ENCODE results near the gene EAF2.
A peak's percentile ranks its signal among the peaks of the same experiment; 100 is the strongest.

Gene EAF2

GRCh38 chr3:121863801-121864200 lies 28.8 kb downstream of the EAF2 start:
- no peak for DNase-seq

- DNase-seq, result no peak
These were observed 34.7 kb downstream of the EAF2 start for GRCh38 chr3:121869736-121870135.

- no peak for DNase-seq
These were observed 35.7 kb downstream of the EAF2 start for GRCh38 chr3:121870717-121871116.

DNA sequence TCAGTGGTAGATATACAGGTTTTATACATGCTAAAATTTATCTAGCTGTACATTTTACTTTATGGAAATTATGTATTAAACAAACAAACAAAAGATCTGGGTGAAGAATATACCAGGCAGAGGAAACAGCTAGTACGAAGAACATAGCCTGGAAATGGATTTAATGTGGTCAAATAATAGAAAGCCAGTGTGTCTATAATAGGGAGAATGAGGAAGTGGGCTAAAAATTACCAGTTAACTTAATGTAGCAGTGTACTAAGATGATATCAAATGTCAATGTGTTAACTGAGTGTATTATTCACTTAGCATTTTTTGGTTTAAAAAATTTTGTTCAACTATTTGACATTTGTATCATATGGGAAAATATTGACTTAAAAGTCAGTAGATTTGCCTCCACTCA lies 36.4 kb downstream of the EAF2 start:
- no peak for DNase-seq

GRCh38 chr3:121878411-121878810 lies 43.4 kb downstream of the EAF2 start:
- DNase-seq, result no peak

- DNase-seq, result peak; percentile 19
These were observed 48.5 kb downstream of the EAF2 start for GRCh38 chr3:121883507-121883906.

DNA sequence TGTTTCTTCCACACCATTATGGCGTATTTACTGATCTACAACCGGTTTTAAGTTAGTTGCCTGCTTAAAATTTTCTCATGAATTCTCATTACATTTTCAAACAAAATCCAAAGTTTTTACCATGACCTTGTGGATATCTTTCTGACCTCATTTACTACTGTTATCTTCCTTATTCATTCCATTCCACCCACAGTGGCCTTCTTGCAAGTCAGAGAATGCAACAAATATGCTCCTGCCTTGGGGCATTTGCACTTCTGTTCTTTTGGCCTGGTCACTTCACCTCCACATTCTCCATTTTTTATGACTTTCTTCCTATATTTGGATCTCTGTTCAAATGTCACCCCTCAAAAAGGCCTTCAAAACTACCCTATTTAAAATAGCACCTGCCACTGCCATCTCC lies 50.4 kb downstream of the EAF2 start:
- DNase-seq, result no peak

DNA sequence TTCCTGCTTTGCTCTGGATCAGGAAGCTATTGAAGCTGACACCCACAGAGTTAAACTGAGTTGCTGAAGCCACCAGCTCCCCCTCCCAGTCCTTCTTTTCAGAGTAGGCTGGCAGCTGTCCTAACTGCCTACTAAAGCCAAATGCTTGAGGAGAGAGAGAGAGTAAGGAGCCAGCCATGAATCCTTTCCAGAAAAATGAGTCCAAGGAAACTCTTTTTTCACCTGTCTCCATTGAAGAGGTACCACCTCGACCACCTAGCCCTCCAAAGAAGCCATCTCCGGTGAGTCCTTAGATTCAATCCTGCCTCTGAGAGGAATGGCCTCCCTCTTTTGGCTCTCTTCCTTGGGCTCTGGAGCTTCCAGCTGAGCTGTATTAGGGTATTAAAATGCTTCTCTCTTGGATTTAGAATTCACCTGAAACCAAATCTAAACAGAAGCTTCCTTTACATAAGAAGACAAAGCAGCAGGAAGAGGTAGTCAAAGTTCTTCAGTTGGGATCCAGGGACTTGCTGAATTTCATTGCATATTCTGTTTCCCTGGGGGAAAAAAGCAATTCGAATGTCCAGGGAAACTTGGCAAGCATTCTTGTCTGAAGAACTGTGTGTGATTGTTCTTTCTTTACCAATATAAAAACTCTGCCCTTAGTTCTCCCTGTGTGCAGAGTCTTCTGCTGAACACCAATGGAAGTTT lies 59.4 kb downstream of the EAF2 start, which contains the start of gene SLC15A2:
TSS of gene SLC15A2 (plus strand) at position 101 of the 690 bp plus-strand sequence. CDS start at position 177, 76 bp downstream.
- no peak for DNase-seq

DNA sequence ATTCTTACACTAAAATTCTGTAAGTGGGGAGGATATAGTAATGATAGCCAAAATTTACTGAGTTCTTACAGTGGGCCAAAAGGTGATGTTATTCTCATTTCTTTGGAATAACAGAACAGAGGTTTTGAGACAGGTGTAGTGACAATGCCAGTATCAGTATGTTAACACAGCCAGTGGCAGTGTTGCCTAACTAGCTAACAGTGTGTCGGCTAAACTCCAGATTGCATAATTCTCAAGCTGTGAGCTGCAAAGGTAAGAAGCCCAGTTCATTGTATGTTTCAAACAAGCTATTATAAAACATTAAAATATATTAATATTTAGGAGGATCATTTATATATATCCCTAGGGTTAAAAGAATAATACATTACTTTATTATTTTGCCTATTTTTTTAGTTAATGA lies 60.1 kb downstream of the EAF2 start:
- DNase-seq, result no peak

DNA sequence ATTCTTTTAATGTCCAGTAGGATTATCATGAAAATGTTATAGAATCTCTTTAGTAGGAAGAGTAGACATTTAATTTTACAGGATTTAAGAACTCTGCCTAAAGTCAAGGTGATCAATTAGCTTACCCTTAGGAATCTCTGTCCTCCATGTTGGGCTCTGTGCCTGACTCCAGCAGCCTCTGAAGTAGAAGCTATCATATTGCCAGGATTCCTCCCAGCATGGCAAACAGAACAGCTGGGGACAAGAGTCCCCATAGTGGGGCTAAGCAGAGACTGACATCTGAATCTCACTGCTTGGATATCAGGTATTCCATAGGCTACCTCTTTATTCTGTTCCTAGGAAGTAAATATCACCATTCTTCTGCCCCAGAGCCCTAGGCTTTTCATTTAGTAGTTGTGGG lies 60.7 kb downstream of the EAF2 start:
- DNase-seq, result no peak

- no peak for DNase-seq
These were observed 61.8 kb downstream of the EAF2 start for GRCh38 chr3:121896823-121897222.

DNA sequence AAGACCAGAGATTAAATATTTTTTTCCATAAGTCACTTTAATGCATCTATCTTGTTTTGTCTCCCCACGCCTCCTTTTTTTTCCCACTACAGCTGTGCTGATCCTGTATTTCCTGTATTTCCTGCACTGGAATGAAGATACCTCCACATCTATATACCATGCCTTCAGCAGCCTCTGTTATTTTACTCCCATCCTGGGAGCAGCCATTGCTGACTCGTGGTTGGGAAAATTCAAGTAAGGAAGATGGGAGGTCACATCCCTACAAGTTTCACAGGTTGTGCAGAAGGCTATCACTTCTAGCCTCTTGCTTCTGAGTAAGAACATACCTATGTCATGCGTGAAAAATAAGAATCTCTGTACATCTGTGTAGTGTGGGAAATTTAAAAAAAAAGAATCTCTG lies 62.3 kb downstream of the EAF2 start:
- DNase-seq, result no peak

DNA sequence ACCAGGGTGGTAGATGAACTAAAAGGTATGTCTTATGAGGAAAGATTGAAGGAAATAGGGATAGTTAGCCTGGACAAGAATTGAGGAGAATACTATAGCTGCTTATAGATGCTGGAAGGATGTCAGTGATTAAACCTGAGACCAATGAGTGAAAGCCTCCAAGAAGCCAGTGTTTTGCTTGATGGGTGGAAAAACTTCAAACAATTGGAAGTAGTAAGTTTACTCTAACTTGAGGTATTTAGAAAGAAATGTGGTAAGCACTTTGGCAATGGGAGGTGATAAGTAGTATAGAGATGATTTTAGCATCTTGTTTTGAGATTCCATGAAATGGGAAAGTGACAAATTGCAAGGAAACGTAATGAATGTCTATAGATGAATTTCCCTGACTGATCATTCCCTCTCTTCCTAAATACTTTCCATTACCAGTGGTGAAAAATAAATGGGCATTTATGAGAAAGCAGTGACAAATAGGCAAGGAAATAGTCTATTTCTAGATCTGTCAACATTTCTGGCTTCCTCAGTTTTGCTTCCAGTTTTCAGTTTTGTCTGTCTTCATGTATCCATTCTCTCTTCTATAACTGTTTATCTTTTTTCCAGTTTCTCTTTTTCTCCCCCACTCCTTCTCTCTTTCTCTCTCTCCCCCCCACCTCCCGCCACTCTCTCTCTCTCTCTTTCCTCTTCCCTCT lies 78.4 kb downstream of the EAF2 start:
- DNase-seq, result no peak

DNA sequence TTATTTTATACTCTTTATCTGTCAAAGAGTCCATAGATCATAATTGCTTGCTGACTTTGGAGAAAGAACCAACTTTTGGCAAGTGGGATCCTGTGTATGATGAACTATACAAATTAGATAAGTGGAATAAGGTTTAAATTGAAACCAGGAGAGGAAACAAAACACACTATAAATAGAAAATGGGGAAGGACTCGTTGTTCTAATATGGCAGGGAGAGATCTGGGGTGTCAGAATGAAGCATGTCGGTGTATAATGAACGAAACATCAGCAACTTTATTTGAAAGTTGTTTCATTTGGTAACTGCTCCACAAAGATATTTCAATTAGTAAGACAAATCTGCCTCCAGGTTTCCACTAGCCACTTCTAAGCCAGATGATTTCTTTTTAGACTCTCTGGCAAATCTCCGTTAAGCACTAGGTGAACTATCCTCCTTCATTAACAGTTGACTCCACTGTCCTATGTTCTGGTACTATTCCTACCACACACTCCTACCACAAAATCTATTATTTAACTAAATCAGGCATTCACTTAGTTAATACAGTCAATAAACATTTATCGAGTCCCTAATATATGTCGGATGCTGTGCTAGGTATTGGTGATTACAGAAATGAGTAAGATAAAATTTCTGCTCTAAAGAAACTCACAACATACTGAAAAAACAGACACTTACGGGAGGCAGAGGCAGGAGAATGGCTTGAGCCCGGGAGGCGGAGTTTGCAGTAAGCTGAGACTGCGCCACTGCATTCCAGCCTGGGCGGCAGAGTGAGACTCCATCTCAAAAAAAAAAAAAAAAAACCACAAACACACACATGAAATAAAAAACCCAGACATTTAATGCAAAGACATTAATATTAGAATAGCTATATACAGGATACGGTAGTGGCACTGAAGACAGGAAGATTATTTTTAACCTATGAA lies 79.3 kb downstream of the EAF2 start:
- DNase-seq, result no peak

GRCh38 chr3:121916189-121916588 lies 81.2 kb downstream of the EAF2 start:
- DNase-seq, result no peak

DNA sequence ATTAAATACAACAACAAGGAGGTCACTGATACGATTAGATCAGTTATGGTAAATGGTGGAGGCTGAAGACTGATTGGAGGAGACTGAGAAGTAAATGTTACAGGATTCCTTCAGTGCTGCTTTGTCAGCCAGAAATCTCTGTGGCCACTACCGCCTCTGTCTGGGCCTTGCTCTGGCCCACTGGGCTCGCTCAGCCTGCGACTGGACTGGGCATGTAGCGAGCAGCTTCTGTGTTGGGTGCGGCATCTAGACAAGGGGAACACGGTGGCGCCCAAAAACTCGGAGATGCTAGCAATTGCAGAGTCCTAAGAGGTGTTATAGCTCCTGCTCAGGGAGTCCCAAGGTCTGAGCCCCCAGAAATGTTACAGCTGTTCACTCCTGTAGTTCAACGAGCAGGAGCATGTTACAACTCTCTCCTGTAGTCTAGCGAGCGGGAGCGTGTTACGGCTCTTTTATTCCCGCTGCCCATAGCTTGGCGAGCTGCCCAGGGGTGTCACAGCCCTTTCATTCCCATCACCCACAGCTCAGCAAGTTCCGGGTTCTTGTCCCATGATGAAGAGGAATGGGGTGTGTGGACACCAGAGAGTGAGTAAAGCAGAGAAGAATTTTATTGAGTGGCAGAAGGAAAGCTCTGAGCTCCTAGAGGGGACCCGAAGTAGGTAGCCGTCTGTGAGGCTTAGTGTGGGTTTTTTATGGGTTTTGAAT lies 83.9 kb downstream of the EAF2 start:
- DNase-seq, result no peak

DNA sequence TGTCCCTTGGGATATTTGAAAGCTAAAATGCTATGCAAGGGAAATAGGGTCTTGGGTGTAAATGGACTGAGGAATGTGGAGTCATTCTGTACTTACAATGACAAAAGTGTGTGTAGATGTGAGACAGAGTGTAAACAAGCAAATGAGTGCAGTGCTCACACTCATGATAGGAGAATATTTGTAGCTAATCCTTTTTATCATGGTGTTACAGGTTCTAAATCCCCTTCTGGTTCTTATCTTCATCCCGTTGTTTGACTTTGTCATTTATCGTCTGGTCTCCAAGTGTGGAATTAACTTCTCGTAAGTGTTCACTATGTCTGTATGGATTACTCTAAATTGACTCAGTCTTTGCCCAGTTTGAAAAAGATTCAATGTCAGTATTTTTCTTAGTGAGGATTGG lies 89.7 kb downstream of the EAF2 start:
- DNase-seq, result no peak

- no peak for DNase-seq
These were observed 91.4 kb downstream of the EAF2 start for GRCh38 chr3:121926380-121926779.

Measured in RPMI8226 (cell line).